Epithelial cell of esophagus (primary cell): ENCODE results near the gene RUNX3.

Source experiments
- DNase-seq: peaks from one replicate; pipeline ENCODE4 v3.0.0; 2010; ENCODE audit warnings: low read depth
- H3K4me3 ChIP-seq: 2 replicates; pipeline ENCODE4 v1.5.1; 2011; ENCODE audit warnings: mild to moderate bottlenecking, low read length, control low read depth
- TF ChIP-seq, protein P1 (sequence below): IDR thresholded peaks from 2 replicates; pipeline ENCODE4 v1.5.1; 2011; ENCODE audit warnings: low read depth, mild to moderate bottlenecking, low read length, control low read depth, inconsistent platforms; ENCODE audit not compliant: insufficient read depth; ENCODE audit errors: missing control alignments

Gene RUNX3

DNA sequence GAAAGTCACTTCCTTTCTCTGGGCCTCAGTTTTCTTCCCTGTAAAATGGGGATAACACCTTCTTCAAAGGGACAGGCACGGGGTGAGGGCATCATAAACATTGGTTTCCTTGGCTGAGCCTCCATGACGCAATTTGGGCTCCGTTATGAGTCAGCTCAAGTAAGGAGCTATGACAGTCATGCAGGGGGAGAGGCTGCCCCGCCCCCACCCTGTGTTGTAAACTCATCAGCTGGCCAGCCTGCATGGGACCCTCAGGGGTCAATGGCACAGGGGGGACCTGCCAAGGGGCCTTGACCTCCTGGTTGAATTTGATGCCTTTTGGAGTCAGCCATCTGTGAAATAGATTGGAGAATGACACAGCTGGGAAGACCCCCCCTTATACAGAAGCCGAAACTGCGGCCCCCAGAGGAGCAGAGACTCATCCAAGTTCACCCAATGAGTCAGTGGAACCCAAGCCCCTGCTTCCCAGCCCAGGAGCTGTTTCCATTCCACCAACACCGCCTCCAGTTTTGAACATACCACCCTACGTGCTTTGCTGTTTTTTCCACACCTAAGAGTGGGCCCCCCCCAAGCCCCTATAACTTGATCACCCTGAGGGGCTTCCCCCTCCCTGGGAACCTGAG is 36.8 kb upstream of the RUNX3 start:
- TF ChIP-seq, protein P1, sequence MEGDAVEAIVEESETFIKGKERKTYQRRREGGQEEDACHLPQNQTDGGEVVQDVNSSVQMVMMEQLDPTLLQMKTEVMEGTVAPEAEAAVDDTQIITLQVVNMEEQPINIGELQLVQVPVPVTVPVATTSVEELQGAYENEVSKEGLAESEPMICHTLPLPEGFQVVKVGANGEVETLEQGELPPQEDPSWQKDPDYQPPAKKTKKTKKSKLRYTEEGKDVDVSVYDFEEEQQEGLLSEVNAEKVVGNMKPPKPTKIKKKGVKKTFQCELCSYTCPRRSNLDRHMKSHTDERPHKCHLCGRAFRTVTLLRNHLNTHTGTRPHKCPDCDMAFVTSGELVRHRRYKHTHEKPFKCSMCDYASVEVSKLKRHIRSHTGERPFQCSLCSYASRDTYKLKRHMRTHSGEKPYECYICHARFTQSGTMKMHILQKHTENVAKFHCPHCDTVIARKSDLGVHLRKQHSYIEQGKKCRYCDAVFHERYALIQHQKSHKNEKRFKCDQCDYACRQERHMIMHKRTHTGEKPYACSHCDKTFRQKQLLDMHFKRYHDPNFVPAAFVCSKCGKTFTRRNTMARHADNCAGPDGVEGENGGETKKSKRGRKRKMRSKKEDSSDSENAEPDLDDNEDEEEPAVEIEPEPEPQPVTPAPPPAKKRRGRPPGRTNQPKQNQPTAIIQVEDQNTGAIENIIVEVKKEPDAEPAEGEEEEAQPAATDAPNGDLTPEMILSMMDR, result no peak
- DNase-seq, result peak; percentile 91
- H3K4me3 ChIP-seq, result no peak overlapping the region

DNA sequence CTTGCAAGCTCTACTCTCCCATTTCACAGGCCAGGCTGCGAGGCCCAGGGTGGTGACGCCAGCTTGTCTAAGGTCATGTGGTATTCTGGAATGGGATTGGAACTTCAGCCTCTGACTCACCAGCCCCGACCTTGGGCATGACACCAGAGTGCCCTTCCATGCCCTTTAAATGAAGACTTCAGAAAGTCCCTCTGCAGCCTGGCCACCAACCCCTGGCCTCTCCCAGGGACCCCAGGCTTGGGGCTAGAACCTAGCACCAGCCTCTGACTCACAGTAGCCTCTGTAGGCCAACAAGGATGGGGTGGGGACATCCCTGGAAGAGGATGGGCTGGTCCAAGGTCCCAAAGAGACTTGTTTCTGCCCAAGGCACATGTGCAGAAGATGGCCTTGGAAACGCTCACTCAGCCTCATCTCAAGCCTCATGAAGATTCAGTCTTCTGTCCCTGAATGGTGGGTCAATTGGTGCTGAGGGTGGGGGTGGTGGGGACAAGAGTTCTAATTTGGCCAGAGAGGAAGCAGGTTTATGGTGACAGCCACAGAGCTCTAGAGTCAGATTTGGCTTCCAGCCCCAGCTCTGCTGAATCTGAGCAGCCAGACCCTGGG is 36.1 kb upstream of the RUNX3 start:
- H3K4me3 ChIP-seq, result no peak overlapping the region
- TF ChIP-seq, protein P1, result no peak
- DNase-seq, result no peak

DNA sequence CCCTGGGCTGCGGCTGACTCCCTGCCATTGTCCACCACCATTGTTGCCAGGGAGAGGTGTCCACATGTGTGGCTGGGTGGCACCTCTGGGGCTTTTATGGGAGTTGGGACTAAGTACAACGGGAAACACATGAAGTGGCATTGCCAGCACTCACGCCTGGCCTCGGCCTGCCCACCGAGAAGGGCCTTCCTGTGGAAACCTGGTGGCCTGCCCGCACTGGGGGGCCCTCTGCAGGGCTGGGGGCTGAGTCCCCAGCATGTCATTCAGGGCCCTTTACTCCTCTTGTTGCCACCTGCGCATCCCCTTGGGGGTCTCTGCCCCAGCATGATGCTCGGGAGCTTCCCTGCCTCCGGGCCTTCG is 35.5 kb upstream of the RUNX3 start:
- TF ChIP-seq, protein P1, result no peak
- DNase-seq, result no peak
- H3K4me3 ChIP-seq, result no peak overlapping the region

DNA sequence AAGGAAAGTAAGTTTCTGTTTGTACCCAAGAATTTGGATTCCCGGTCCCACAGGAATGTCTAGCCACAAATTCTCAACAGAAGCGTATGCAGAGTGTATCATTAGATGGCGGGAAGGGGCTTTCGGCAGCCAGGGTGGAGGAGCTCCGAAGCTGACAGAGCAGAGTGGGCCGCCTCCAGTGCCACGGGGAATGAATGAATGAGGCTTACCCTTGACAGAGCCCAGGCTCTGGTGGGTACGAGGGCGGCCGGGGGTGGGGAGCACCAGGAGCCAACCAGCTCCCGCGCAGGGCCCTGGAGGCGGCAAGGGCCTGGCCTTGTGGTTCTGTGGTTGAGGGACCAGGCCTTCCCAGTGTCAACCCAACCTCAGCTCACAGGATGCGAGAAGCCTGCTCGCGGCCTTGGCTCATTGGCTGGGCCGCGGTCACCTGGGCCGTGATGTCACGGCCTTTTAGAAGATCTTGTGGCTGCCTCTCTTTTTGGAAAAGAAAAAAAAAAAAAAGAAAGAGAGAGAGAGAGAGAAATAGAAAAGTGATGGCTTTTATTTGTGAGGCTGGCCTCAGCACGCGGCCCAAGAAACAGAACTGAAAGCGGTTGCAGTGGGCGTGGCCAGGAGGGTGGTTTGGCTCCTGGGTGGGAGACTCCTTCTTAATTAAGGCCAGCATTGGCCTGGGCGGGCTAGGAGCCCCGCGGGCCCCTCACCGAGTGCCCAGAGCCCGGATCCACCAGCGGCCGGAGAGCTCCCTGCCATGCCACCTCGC is 34.9 kb upstream of the RUNX3 start:
- TF ChIP-seq, protein P1, result no peak
- no peak for DNase-seq
- H3K4me3 ChIP-seq, result no peak overlapping the region

DNA sequence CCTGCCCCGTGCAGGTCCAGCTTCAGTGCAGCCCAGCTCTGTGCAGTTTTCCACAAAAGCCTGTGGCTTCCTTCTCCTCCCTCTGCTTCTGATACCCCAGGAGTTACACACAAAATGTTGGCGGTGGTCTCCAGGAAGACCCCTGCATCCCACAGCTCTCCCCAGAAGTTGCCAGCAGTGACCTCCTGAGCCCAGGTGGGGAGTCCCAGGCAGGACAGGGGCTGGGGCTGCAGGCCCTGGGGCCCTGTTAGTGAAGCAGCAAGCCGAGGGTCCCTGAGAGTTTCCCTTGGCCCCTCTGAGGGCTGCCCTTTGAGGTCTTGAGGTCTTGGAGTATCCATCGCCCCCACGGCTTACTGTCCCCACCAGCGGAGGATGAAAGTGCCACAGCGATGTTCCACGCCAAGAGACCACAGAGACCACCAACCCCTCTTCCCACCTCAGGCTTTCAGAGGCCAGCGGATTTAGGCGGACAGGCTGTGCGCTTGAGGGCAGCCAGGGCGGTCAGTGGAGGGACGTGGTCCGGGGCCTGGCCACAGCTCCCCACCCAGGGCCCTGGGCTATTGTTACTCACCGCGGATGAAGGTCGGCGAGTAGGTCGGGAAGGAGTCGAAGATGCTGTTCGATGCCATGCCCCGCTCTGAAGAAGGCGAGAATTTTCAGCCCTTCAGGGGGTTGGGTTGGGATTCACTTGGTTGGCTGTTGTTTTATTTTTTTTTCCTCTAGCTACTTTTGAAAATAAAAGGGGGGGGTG is 34.0 kb upstream of the RUNX3 start:
- TF ChIP-seq, protein P1, result no peak
- H3K4me3 ChIP-seq, result no peak overlapping the region
- no peak for DNase-seq

DNA sequence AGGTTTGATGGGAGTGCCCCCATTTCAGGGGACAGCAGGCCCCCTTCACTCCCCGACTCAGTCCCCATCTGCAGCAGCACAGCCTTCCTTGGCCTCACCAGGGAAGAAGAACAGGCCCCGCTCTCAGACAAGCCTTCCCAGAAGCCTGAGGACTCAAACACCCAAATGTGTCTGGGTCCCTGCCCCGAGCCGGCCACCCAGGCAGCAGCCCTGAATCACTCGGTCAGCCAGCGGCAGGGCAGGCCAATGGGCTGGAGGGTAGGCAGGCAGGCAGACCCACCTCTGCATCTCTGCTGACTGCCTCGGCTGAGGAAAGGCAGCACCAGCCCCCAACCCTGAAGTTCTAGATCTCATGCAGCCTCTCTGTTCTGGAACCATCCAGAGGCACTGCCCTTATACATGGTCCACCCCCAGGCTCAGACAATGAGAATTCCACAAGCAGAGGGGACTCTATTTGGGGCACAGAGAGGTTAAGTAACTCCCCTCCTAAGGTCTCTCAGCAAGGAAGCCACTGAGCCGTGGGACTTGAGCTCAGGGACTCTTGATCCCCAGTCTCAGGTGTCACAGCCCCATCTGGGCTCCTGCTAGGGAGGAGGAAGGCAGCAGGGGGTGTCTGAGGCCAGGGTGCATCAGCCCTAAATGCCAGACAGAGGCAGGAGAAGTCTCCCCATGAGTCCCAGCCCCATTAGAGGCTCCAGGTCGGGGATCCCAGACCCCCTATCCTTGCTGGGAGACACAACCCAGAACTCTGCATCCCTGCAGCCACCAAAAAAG is 33.2 kb upstream of the RUNX3 start:
- TF ChIP-seq, protein P1, result no peak
- no peak overlapping the region for H3K4me3 ChIP-seq
- DNase-seq, result no peak
